BLaER1 treated with 17β-estradiol and CSF1 and Interleukin-3, amounts not matched to agents 10 nM and 100 nM (cell line): ENCODE data around the gene TLR3.
"Not testable (repeated sequence)": the region's sequence is repeated elsewhere in the genome, so short reads cannot be mapped to it uniquely, and the experiment has no call there.

Experiments used
- H3K27ac ChIP-seq, 11 experiments: shearing (Covaris generic); formaldehyde crosslinking; 2 replicates each; pipeline ENCODE4 v1.8.1; 2022
- H3K27me3 ChIP-seq, 11 experiments: shearing (Covaris generic); formaldehyde crosslinking; 2 replicates each; pipeline ENCODE4 v1.8.1; 2022
- H3K36me3 ChIP-seq, 11 experiments: shearing (Covaris generic); formaldehyde crosslinking; 2 replicates each; pipeline ENCODE4 v1.8.1; 2022
- H3K4me1 ChIP-seq, 10 experiments: shearing (Covaris generic); formaldehyde crosslinking; 2 replicates each; pipeline ENCODE4 v1.8.1; 2022
- H3K4me2 ChIP-seq, 11 experiments: shearing (Covaris generic); formaldehyde crosslinking; 2 replicates each; pipeline ENCODE4 v1.8.1; 2022
- H3K4me3 ChIP-seq, 10 experiments: shearing (Covaris generic); formaldehyde crosslinking; 2 replicates each; pipeline ENCODE4 v1.8.1; 2022
- H3K9ac ChIP-seq, 11 experiments: shearing (Covaris generic); formaldehyde crosslinking; 2 replicates each; pipeline ENCODE4 v1.8.1; 2022
- H3K9me3 ChIP-seq, 11 experiments: shearing (Covaris generic); formaldehyde crosslinking; replicated peaks in 1 of 11; 2 replicates each; pipeline ENCODE4 v1.8.1; 2022
- H4K20me1 ChIP-seq, 11 experiments: shearing (Covaris generic); formaldehyde crosslinking; 2 replicates each; pipeline ENCODE4 v1.8.1; 2022
- Cebpa-rat ChIP-seq, 11 experiments: shearing (Covaris generic); IDR thresholded peaks; 2 replicates each; pipeline ENCODE4 v1.8.1; 2022

TLR3 gene

GRCh38 chr4:186037692-186038658 is 31.0 kb upstream of the TLR3 start:
- Histone ChIP-seq H3K4me3 (no peak overlapping the region), H3K27me3 (no peaks in the 10 kb centered on the region), H3K9me3 (peaks cover 24 to 36% (median 30%) of the 10 kb centered on the region in 11 experiments), H4K20me1 (no peaks in the 10 kb centered on the region; a peak in 1 of 22 replicates), H3K4me2 (no peak overlapping the region), H3K4me1 (no peaks in the 10 kb centered on the region), H3K9ac (no peak overlapping the region), H3K36me3 (no peaks in the 10 kb centered on the region), H3K27ac (no peak overlapping the region)
- TF ChIP-seq Cebpa-rat (IDR thresholded peaks at IDR 0.05): no peak

GRCh38 chr4:186039697-186040096 is 29.3 kb upstream of the TLR3 start:
- no peak overlapping the region for H3K4me2 ChIP-seq
- peaks cover 6 to 19% (median 13%) of the 10 kb centered on the region in 11 experiments for H3K9me3 ChIP-seq
- TF ChIP-seq Cebpa-rat (IDR thresholded peaks at IDR 0.05): no peak
- H3K27ac ChIP-seq: no peak overlapping the region
- H3K36me3 ChIP-seq: no peaks in the 10 kb centered on the region
- no peak overlapping the region for H3K4me3 ChIP-seq
- H3K27me3 ChIP-seq: no peaks in the 10 kb centered on the region
- no peaks in the 10 kb centered on the region; a peak in 1 of 22 replicates for H4K20me1 ChIP-seq
- no peaks in the 10 kb centered on the region for H3K4me1 ChIP-seq
- H3K9ac ChIP-seq: no peak overlapping the region

GRCh38 chr4:186040316-186040715 is 28.6 kb upstream of the TLR3 start:
- H4K20me1 ChIP-seq: no peaks in the 10 kb centered on the region; a peak in 1 of 22 replicates
- no peak for TF ChIP-seq Cebpa-rat (IDR thresholded peaks at IDR 0.05)
- H3K27me3 ChIP-seq: no peaks in the 10 kb centered on the region
- H3K9ac ChIP-seq: no peak overlapping the region
- no peak overlapping the region for H3K4me3 ChIP-seq
- no peak overlapping the region for H3K4me2 ChIP-seq
- H3K4me1 ChIP-seq: no peaks in the 10 kb centered on the region
- no peaks in the 10 kb centered on the region for H3K36me3 ChIP-seq
- H3K27ac ChIP-seq: no peak overlapping the region
- peaks cover under 1 to 13% (median 7%) of the 10 kb centered on the region in 11 experiments; a peak in 19 of 22 replicates for H3K9me3 ChIP-seq

GRCh38 chr4:186047501-186047900 is 21.5 kb upstream of the TLR3 start:
- not testable (repeated sequence) for H3K9me3 ChIP-seq, H3K9ac ChIP-seq, H3K4me1 ChIP-seq, H4K20me1 ChIP-seq, H3K4me3 ChIP-seq, H3K36me3 ChIP-seq, H3K27me3 ChIP-seq, H3K27ac ChIP-seq, H3K4me2 ChIP-seq

- H3K4me1 ChIP-seq, H3K27ac ChIP-seq, H3K9me3 ChIP-seq, H3K4me3 ChIP-seq, H3K27me3 ChIP-seq, H3K4me2 ChIP-seq, H3K9ac ChIP-seq, H3K36me3 ChIP-seq, H4K20me1 ChIP-seq: not testable (repeated sequence)
These were observed 18.8 kb upstream of the TLR3 start for GRCh38 chr4:186050135-186050534.

- no peak overlapping the region for H3K27ac ChIP-seq
- no peaks in the 10 kb centered on the region for H3K36me3 ChIP-seq
- H3K4me1 ChIP-seq: no peaks in the 10 kb centered on the region
- H3K9ac ChIP-seq: no peak overlapping the region
- H3K27me3 ChIP-seq: peaks cover 0 to 8% (median 0%) of the 10 kb centered on the region in 11 experiments; a peak in 3 of 22 replicates
- no peak overlapping the region for H3K4me2 ChIP-seq
- no peak overlapping the region for H3K4me3 ChIP-seq
- TF ChIP-seq Cebpa-rat (IDR thresholded peaks at IDR 0.05): no peak
- H4K20me1 ChIP-seq: no peaks in the 10 kb centered on the region
- peaks cover 0 to 12% (median 6%) of the 10 kb centered on the region in 11 experiments; a peak in 9 of 22 replicates for H3K9me3 ChIP-seq
These were observed 17.9 kb upstream of the TLR3 start for GRCh38 chr4:186051096-186051495.

- Histone ChIP-seq H3K36me3 (no peaks in the 10 kb centered on the region), H3K27ac (no peak overlapping the region), H3K9ac (no peak overlapping the region; a peak in 1 of 22 replicates), H3K4me1 (peaks cover 15 to 41% (median 20%) of the 10 kb centered on the region in 10 experiments), H4K20me1 (no peaks in the 10 kb centered on the region), H3K4me3 (no peak overlapping the region), H3K27me3 (peaks cover 0 to 20% (median 0%) of the 10 kb centered on the region in 11 experiments; a peak in 5 of 22 replicates), H3K9me3 (peaks cover 0 to 6% (median 0%) of the 10 kb centered on the region in 11 experiments; a peak in 3 of 22 replicates), H3K4me2 (peak overlapping the region; percentile 57 to 80 (median 71))
- no peak for TF ChIP-seq Cebpa-rat (IDR thresholded peaks at IDR 0.05)
These were observed 10.5 kb upstream of the TLR3 start for GRCh38 chr4:186058253-186058979.

- Histone ChIP-seq H3K9ac (no peak overlapping the region; a peak in 1 of 22 replicates), H3K9me3 (peaks cover 0 to 6% (median 0%) of the 10 kb centered on the region in 11 experiments; a peak in 3 of 22 replicates), H3K27me3 (peaks cover 0 to 20% (median 0%) of the 10 kb centered on the region in 11 experiments; a peak in 5 of 22 replicates), H3K27ac (no peak overlapping the region), H4K20me1 (no peaks in the 10 kb centered on the region), H3K4me3 (no peak overlapping the region), H3K4me1 (peaks cover 15 to 41% (median 20%) of the 10 kb centered on the region in 10 experiments), H3K4me2 (peak overlapping the region; percentile 57 to 80 (median 71)), H3K36me3 (no peaks in the 10 kb centered on the region)
- no peak for TF ChIP-seq Cebpa-rat (IDR thresholded peaks at IDR 0.05)
These were observed 10.0 kb upstream of the TLR3 start for GRCh38 chr4:186058980-186059316.

GRCh38 chr4:186061921-186062320 is 7.0 kb upstream of the TLR3 start:
- Histone ChIP-seq H3K4me2 (peak overlapping the region in 6 of 11 experiments; percentile 6 to 86 (median 50); a peak in 10 of 22 replicates), H4K20me1 (no peaks in the 10 kb centered on the region), H3K4me3 (no peak overlapping the region), H3K9ac (no peak overlapping the region), H3K9me3 (no peaks in the 10 kb centered on the region), H3K36me3 (no peaks in the 10 kb centered on the region), H3K27ac (peak overlapping the region in 2 of 11 experiments; percentile 5 to 20; a peak in 2 of 22 replicates), H3K4me1 (peaks cover 15 to 47% (median 20%) of the 10 kb centered on the region in 10 experiments), H3K27me3 (peaks cover 0 to 10% (median 0%) of the 10 kb centered on the region in 11 experiments; a peak in 4 of 22 replicates)
- no peak for TF ChIP-seq Cebpa-rat (IDR thresholded peaks at IDR 0.05)
